ENCODE measurements around the gene KCND2. TPM values are rescaled to one million over a fixed set of nuclear protein-coding genes. Genes with fewer than 3 reads are reported as not detected.
"Not testable (repeated sequence)": the region's sequence is repeated elsewhere in the genome, so short reads cannot be mapped to it uniquely, and the experiment has no call there.

KCND2 gene
- total RNA-seq = not detected in 2 replicates

- H3K4me1 Mint-ChIP-seq (ENCODE audit: low read depth) = peaks cover 8% of the 10 kb centered on the region
- H3K36me3 Mint-ChIP-seq (ENCODE audit: low read depth) = no peaks in the 10 kb centered on the region
- intact Hi-C loops (cut with micrococcal nuclease) = no loop called here
- peaks cover 34% of the 10 kb centered on the region for H3K27me3 Mint-ChIP-seq (ENCODE audit: insufficient read depth)
- peak within 1 kb of the TSS; percentile 80 for H3K4me3 Mint-ChIP-seq
- H3K9me3 Mint-ChIP-seq = no peaks in the 10 kb centered on the region
- no peak within 1 kb of the TSS for H3K27ac Mint-ChIP-seq
- no peak for DNase-seq (ENCODE audit: low spot score)
These were observed at the start of gene KCND2 for GRCh38 chr7:120272701-120273475. KCND2 (plus strand) TSS chr7:120273175.

GRCh38 chr7:120226188-120226587, 46.8 kb upstream of the KCND2 start:
- intact Hi-C loops (cut with micrococcal nuclease) = no loop called here
- no peak overlapping the region for H3K4me3 Mint-ChIP-seq
- peaks cover 7% of the 10 kb centered on the region for H3K9me3 Mint-ChIP-seq
- no peaks in the 10 kb centered on the region for H3K36me3 Mint-ChIP-seq (ENCODE audit: low read depth)
- no peak overlapping the region for H3K27ac Mint-ChIP-seq
- DNase-seq (ENCODE audit: low spot score) = no peak
- no peaks in the 10 kb centered on the region for H3K27me3 Mint-ChIP-seq (ENCODE audit: insufficient read depth)
- no peaks in the 10 kb centered on the region for H3K4me1 Mint-ChIP-seq (ENCODE audit: low read depth)

DNA sequence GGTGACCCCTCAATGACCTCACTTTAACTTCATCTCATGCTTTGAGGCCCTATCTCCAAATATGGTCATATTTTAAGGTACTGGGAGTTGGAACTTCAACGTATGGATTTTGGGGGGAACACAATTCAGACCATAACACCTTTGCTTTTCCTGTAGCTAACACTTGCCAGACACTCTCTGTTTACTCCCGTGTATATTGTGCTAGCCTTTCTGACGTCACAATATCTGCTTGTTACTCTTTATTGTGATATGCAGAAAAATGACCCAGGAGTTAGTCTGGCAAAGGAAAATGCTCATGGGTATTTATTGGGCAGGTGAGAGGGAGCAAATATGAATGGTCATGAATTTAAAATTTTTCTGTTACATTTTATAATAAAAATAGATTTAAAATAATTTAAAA, 45.7 kb upstream of the KCND2 start:
- no peak overlapping the region for H3K27ac Mint-ChIP-seq
- no peaks in the 10 kb centered on the region for H3K4me1 Mint-ChIP-seq (ENCODE audit: low read depth)
- intact Hi-C loops (cut with micrococcal nuclease) = no loop called here
- H3K4me3 Mint-ChIP-seq = no peak overlapping the region
- H3K27me3 Mint-ChIP-seq (ENCODE audit: insufficient read depth) = no peaks in the 10 kb centered on the region
- H3K9me3 Mint-ChIP-seq = peaks cover 7% of the 10 kb centered on the region
- no peaks in the 10 kb centered on the region for H3K36me3 Mint-ChIP-seq (ENCODE audit: low read depth)
- DNase-seq (ENCODE audit: low spot score) = no peak

DNA sequence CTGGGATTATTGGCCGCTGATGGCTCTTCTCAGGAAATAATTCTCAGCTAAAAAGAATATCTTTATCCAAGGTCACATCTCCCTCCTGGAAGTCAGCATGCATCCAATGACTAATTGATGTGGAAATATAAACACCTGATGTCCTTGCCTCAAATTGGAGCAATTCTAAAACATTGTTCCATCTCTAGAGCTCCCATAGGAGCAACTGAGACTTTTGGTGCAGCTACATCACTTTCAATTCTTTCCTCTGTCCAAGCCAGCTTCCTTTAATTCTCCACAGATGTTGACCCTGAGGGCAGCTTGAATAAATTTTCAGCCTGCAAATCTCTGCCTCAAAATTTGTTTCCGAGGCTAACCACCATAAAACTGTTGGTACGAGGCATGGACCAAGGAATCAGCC, 43.9 kb upstream of the KCND2 start:
- Mint-ChIP-seq H3K27me3 (ENCODE audit: insufficient read depth) (no peaks in the 10 kb centered on the region), H3K27ac (no peak overlapping the region), H3K36me3 (ENCODE audit: low read depth) (no peaks in the 10 kb centered on the region), H3K9me3 (peaks cover 7% of the 10 kb centered on the region), H3K4me1 (ENCODE audit: low read depth) (no peaks in the 10 kb centered on the region), H3K4me3 (no peak overlapping the region)
- intact Hi-C loops (cut with micrococcal nuclease) = no loop called here
- DNase-seq (ENCODE audit: low spot score) = no peak

GRCh38 chr7:120233338-120233737, 39.6 kb upstream of the KCND2 start:
- Mint-ChIP-seq H3K27me3 (ENCODE audit: insufficient read depth) (no peaks in the 10 kb centered on the region), H3K4me3 (no peak overlapping the region), H3K9me3 (peaks cover 14% of the 10 kb centered on the region)

GRCh38 chr7:120240350-120240749, 32.6 kb upstream of the KCND2 start:
- H3K36me3 Mint-ChIP-seq (ENCODE audit: low read depth); H3K27me3 Mint-ChIP-seq (ENCODE audit: insufficient read depth); DNase-seq (ENCODE audit: low spot score); H3K4me3 Mint-ChIP-seq; H3K4me1 Mint-ChIP-seq (ENCODE audit: low read depth); intact Hi-C loops (cut with micrococcal nuclease); H3K27ac Mint-ChIP-seq; H3K9me3 Mint-ChIP-seq: not testable (repeated sequence)

More at GRCh38 chr7:120233338-120233737, 39.6 kb upstream of the KCND2 start:
- Mint-ChIP-seq H3K27ac (no peak overlapping the region), H3K36me3 (ENCODE audit: low read depth) (no peaks in the 10 kb centered on the region), H3K4me1 (ENCODE audit: low read depth) (no peaks in the 10 kb centered on the region)
- DNase-seq (ENCODE audit: low spot score) = no peak
- intact Hi-C loops (cut with micrococcal nuclease) = no loop called here

DNA sequence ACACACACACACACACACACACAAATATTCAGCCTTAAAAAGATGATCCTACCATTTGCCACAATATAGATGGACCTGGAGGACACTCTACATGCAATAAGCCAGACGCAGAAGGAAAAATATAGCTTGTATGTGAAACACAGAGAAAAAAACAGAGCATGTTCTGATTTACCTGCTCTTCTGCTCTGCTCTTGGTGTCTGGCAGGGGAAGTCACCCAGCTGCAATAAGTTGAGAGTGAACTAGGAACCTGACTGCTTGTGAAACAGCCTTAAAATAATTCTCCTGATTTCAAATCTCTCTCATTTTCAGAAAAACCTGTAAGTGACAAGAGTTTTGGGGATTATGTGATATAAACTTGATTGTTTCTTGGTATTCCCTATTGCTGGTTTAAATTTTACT, 31.0 kb upstream of the KCND2 start:
- DNase-seq (ENCODE audit: low spot score) = no peak

GRCh38 chr7:120254845-120255244, 18.1 kb upstream of the KCND2 start:
- H3K4me1 Mint-ChIP-seq (ENCODE audit: low read depth) = no peaks in the 10 kb centered on the region
- no peak overlapping the region for H3K27ac Mint-ChIP-seq
- H3K9me3 Mint-ChIP-seq = no peaks in the 10 kb centered on the region
- no peak overlapping the region for H3K4me3 Mint-ChIP-seq
- H3K27me3 Mint-ChIP-seq (ENCODE audit: insufficient read depth) = no peaks in the 10 kb centered on the region
- no peak for DNase-seq (ENCODE audit: low spot score)
- no peaks in the 10 kb centered on the region for H3K36me3 Mint-ChIP-seq (ENCODE audit: low read depth)
- intact Hi-C loops (cut with micrococcal nuclease) = no loop called here

More for the DNA sequence above, 31.0 kb upstream of the KCND2 start:
- no peaks in the 10 kb centered on the region for H3K4me1 Mint-ChIP-seq (ENCODE audit: low read depth)
- intact Hi-C loops (cut with micrococcal nuclease) = no loop called here
- H3K27ac Mint-ChIP-seq = no peak overlapping the region
- no peak overlapping the region for H3K4me3 Mint-ChIP-seq
- H3K9me3 Mint-ChIP-seq = peaks cover 7% of the 10 kb centered on the region
- H3K27me3 Mint-ChIP-seq (ENCODE audit: insufficient read depth) = no peaks in the 10 kb centered on the region
- H3K36me3 Mint-ChIP-seq (ENCODE audit: low read depth) = no peaks in the 10 kb centered on the region

DNA sequence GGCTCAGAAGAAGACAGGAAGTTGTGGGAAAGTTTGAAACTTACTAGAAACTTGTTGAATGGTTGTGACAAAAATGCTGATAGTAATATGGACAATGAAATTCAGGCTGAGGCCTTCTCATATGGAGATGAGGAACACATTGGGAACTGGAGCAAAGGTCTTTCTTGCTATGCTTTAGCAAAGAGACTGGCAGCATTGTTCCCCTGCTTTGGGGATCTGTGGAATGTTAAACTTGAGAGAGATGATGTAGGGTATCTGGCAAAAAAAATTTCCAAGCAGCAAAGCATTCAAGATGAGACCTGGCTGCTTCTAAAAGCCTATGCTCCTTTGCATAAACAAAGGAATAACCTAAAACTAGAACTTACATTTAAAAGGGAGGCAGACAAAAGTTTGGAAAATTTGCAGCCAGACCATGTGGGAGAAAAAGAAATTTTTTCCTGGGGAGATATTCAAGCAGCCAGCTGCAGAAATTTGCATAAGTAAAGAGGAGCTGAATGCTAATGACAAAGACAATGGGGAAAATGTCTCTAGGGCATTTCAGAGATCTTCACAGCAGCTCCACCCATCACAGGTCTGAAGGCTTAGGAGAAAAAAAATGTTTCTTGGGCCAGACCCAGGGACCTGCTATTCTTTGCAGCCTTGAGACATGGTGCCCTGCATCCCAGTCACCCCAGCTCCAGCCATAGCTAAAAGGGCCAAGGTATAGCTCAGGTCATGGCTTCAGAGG, 16.5 kb upstream of the KCND2 start:
- Mint-ChIP-seq H3K4me3 (no peak overlapping the region), H3K4me1 (ENCODE audit: low read depth) (no peaks in the 10 kb centered on the region), H3K27me3 (ENCODE audit: insufficient read depth) (no peaks in the 10 kb centered on the region), H3K27ac (no peak overlapping the region), H3K9me3 (no peaks in the 10 kb centered on the region), H3K36me3 (ENCODE audit: low read depth) (no peaks in the 10 kb centered on the region)
- intact Hi-C loops (cut with micrococcal nuclease) = no loop called here
- no peak for DNase-seq (ENCODE audit: low spot score)

DNA sequence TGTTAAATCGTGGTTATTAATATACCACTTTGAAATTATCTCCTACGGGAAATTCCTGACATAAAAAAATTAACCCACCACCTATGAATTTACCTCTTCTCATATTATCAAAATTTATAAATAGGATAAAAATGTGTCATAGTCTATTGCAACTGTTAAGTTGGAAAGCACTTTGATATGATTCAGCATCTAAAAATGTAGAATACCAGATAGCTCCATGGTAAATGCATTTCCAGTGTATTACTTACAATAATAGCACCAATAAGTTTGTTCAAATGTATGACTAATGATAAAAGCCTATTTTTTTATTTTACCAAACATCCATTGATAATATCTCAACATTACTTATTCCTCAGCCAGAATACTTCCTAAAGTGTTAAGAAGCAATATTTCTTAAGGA, 13.6 kb upstream of the KCND2 start:
- Mint-ChIP-seq H3K4me3 (no peak overlapping the region), H3K27ac (no peak overlapping the region), H3K36me3 (ENCODE audit: low read depth) (no peaks in the 10 kb centered on the region), H3K27me3 (ENCODE audit: insufficient read depth) (no peaks in the 10 kb centered on the region), H3K9me3 (no peaks in the 10 kb centered on the region), H3K4me1 (ENCODE audit: low read depth) (no peaks in the 10 kb centered on the region)
- intact Hi-C loops (cut with micrococcal nuclease) = no loop called here
- no peak for DNase-seq (ENCODE audit: low spot score)

DNA sequence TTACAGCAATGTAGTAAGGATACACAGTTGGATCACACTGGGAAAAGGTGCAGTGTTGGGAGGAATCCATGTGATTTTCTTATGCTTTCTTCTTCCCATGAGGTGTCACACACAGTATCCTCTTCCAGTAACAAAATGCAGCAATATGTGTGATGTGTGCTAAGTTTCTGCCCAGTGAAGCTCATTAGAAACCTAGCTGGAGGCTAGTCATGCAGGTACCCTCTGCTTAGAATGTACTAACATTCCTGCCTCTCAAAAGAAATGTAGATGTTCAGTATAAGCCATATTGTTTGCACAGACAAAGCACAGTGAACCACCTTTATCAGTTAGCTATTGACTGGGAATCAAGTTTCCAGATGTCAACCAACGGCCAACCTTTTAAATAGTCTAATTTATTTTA, 12.9 kb upstream of the KCND2 start:
- H3K4me1 Mint-ChIP-seq (ENCODE audit: low read depth) = no peaks in the 10 kb centered on the region
- intact Hi-C loops (cut with micrococcal nuclease) = no loop called here
- H3K4me3 Mint-ChIP-seq = no peak overlapping the region
- DNase-seq (ENCODE audit: low spot score) = no peak
- H3K36me3 Mint-ChIP-seq (ENCODE audit: low read depth) = no peaks in the 10 kb centered on the region
- H3K27ac Mint-ChIP-seq = no peak overlapping the region
- H3K27me3 Mint-ChIP-seq (ENCODE audit: insufficient read depth) = no peaks in the 10 kb centered on the region
- H3K9me3 Mint-ChIP-seq = no peaks in the 10 kb centered on the region

DNA sequence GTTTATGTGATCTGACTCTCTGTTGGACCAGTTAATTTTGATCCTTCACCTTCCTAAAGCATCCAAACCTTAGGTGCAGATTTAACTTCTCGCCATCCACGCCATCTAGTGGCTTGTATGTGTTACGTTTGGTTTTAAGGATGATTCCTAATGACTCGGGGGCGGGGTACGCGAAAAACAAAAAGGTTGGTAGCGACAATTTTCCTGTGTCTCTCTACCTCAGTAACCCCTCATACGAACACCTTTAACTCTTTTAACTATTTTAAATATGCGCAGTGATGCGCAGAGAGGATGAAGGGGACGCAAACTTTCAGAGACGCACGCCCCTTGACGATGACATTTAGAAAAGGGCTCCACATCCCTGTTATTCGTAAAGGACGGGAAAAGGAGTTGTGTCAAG, 714 bp upstream of the KCND2 start:
- H3K9me3 Mint-ChIP-seq = no peaks in the 10 kb centered on the region
- DNase-seq (ENCODE audit: low spot score) = no peak
- intact Hi-C loops (cut with micrococcal nuclease) = no loop called here
- H3K36me3 Mint-ChIP-seq (ENCODE audit: low read depth) = no peaks in the 10 kb centered on the region
- peaks cover 8% of the 10 kb centered on the region for H3K4me1 Mint-ChIP-seq (ENCODE audit: low read depth)
- peaks cover 34% of the 10 kb centered on the region for H3K27me3 Mint-ChIP-seq (ENCODE audit: insufficient read depth)
- H3K27ac Mint-ChIP-seq = no peak overlapping the region
- H3K4me3 Mint-ChIP-seq = peak overlapping the region; percentile 54

DNA sequence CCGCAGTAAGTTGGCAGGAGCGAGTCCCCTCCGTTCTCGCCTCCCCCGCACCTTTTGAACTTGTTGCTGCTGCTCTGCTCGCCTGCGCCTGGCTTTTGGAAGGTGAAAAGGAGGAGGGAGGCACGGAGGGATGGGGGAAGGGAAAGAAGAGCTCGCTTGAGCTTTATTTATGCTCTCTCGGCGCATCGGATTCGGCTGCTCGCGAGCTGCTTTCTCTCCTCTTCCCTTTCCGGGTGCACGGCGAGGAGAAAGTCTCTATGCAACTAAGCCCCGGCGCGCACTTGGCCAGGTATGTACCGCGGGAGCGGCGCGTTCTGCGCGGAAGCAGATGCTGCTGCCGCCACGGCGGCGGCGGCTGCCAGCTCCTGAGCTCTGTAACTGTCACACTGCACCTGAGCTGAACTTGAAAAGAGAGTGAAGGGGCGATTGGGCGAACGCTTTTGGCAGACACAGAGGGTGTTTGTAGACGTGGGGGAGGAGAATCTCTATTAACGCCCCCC, 551 bp downstream of the KCND2 start:
- no peak for DNase-seq (ENCODE audit: low spot score)
- Mint-ChIP-seq H3K27ac (no peak overlapping the region), H3K4me1 (ENCODE audit: low read depth) (peaks cover 8% of the 10 kb centered on the region)

More for the DNA sequence above, 551 bp downstream of the KCND2 start:
- peaks cover 34% of the 10 kb centered on the region for H3K27me3 Mint-ChIP-seq (ENCODE audit: insufficient read depth)
- intact Hi-C loops (cut with micrococcal nuclease) = no loop called here
- no peaks in the 10 kb centered on the region for H3K36me3 Mint-ChIP-seq (ENCODE audit: low read depth)
- no peaks in the 10 kb centered on the region for H3K9me3 Mint-ChIP-seq
- H3K4me3 Mint-ChIP-seq = peak overlapping the region; percentile 80

Data from activated T-helper 1 cell treated with anti-CD3 and anti-CD28 coated beads, Interleukin-12 subunit alpha, Interleukin-12 subunit beta, Interleukin-2, Interleukin-4 antibody, amounts not matched to agents 30 ng/mL and 10 ng/mL and 1 ng/mL, durations not matched to agents 14 hours and 24 hours and 36 hours (primary cell).